Activated naive CD8-positive, alpha-beta T cell treated with anti-CD3 and anti-CD28 coated beads for 36 hours (primary cell): ENCODE data around the gene SIN3A. TPM values are rescaled to one million over a fixed set of nuclear protein-coding genes. Genes with fewer than 3 reads are reported as not detected.

Source experiments
- DNase-seq: peaks from one replicate; pipeline ENCODE4 v3.0.0; 2021
- H3K27ac Mint-ChIP-seq: one replicate; pipeline ENCODE4 v1.8.0; 2022; ENCODE audit warnings: mild to moderate bottlenecking, moderate library complexity, mixed read lengths
- H3K27me3 Mint-ChIP-seq: one replicate; pipeline ENCODE4 v1.8.0; 2022; ENCODE audit warnings: mild to moderate bottlenecking, mixed read lengths
- H3K36me3 Mint-ChIP-seq: one replicate; pipeline ENCODE4 v1.8.0; 2021; ENCODE audit warnings: mild to moderate bottlenecking, mixed read lengths
- H3K4me1 Mint-ChIP-seq: one replicate; pipeline ENCODE4 v1.8.0; 2021; ENCODE audit warnings: mixed read lengths
- H3K4me3 Mint-ChIP-seq: one replicate; pipeline ENCODE4 v1.8.0; 2022; ENCODE audit warnings: mild to moderate bottlenecking, moderate library complexity, mixed read lengths
- H3K9me3 Mint-ChIP-seq: one replicate; pipeline ENCODE4 v1.8.0; 2022; ENCODE audit warnings: mixed read lengths
- total RNA-seq, 2 experiments: library from RNA; stranded (reverse); gene quantifications; one replicate each; pipeline ENCODE4 v1.2.3, GENCODE V29; 2021

The SIN3A gene
- total RNA-seq, 2 experiments from 2014 or later: 74.2 to 77.0 TPM

GRCh38 chr15:75369897-75370581, 81.5 kb downstream of the SIN3A start:
- Mint-ChIP-seq H3K9me3 (no peaks in the 10 kb centered on the region), H3K4me3 (peak overlapping the region; percentile 92), H3K27ac (no peak overlapping the region), H3K27me3 (no peaks in the 10 kb centered on the region), H3K36me3 (peaks cover 28% of the 10 kb centered on the region), H3K4me1 (peaks cover 21% of the 10 kb centered on the region)
- no peak for DNase-seq

DNA sequence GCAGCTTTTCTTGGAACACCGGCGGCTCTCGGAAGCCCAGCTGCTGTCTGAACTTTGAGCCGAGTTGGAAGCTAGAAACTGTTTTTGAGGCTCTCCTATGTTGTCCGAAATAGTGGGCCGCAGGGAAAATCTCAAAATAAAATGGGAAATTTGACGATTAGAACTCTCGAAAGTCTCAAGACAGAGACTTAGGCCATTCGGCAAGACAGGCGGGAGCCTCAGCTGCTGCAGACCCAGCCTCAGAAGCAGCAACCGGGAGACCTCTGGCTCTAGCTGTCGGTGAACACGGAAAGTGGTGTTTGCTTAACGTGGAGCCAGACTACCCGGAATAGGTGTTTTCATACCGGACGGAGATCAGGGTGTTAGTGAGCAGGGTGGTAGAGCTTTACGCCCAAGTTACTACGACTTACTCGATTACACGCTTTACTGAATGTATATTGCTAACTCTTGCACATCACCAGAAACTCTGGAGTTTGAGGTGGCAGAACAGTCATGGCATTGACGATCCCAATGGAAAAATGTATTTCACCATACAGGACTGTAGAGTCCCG, 82.7 kb downstream of the SIN3A start:
- H3K27ac Mint-ChIP-seq: peak overlapping the region; percentile 94
- peak overlapping the region; percentile 92 for H3K4me3 Mint-ChIP-seq
- H3K27me3 Mint-ChIP-seq: no peaks in the 10 kb centered on the region
- peaks cover 18% of the 10 kb centered on the region for H3K4me1 Mint-ChIP-seq
- DNase-seq: no peak
- peaks cover 21% of the 10 kb centered on the region for H3K36me3 Mint-ChIP-seq
- H3K9me3 Mint-ChIP-seq: no peaks in the 10 kb centered on the region

DNA sequence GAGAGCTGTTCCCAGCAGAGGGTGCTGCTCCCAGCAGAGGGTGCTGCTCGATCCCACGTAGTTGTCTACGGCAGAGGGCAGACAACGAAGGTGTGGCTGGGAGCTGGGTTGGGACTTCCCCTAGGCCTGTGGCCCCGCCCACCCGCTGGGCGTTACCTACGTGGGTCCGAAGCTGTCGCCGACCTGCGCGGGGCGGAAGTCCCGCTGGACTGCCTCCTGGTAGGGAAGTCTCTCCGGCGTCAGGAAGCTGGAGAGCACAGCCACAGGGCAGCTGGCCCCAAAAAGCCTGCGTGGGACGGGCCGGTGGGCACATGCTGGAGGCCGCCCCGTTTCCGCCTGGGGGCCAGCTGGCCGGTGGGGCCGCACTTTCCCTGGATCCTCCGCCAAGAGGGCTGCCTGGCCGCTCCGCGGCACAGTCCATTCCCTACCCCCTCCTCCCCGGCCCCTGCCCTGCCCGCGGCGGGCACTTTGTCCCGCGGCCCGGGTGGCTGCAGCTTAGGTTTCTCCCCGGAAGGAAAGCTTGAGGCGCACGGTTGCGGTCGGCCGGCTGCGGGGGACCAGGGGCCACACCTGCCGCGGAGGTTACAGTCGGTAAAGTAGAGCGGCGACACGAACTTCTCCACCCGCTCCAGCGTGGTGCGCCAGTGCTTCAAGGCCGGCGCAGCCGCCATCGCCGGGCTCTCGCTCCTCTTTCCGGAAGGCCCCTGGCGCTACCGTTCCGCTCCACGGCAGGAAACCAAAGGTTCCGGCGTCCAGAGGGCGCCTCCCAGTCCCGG, 83.4 kb downstream of the SIN3A start, which contains the start of gene MAN2C1:
Gene MAN2C1, minus strand, starts transcription at position 695 of the 776 bp plus-strand sequence. Its CDS starts 24 bp downstream, at position 671.
- H3K4me3 Mint-ChIP-seq: peak within 1 kb of the TSS; percentile 92
- peaks cover 18% of the 10 kb centered on the region for H3K4me1 Mint-ChIP-seq
- peaks cover 22% of the 10 kb centered on the region for H3K36me3 Mint-ChIP-seq
- H3K27me3 Mint-ChIP-seq: no peaks in the 10 kb centered on the region
- DNase-seq: peak; percentile 96
- H3K9me3 Mint-ChIP-seq: no peaks in the 10 kb centered on the region
- peak within 1 kb of the TSS; percentile 94 for H3K27ac Mint-ChIP-seq

DNA sequence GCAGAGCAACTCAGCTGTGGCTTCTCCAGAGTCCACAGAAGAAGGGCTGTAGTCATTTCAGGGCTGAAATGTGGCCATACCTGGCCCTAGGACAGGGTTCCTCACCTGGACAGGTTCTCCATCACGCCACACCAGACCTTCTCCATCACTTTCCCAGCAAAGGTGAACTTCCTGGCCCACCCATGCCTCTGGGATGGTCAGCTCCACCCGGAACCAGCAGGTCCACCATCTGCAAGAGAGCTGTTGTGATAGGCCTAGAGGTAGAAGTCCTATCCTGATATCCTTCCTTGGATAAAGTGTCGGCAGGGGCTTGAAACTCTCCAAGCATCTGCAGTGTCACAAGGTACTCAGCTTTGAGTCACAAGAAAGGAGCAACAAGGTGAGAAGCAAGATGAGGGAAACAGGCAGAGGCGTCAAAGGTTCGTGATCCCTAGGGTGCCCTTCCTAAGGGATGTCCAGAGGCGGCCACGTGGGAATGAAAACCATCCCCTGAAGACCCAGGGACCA, 84.0 kb downstream of the SIN3A start:
- H3K27me3 Mint-ChIP-seq: no peaks in the 10 kb centered on the region
- H3K9me3 Mint-ChIP-seq: no peaks in the 10 kb centered on the region
- H3K4me3 Mint-ChIP-seq: peak overlapping the region; percentile 92
- H3K36me3 Mint-ChIP-seq: peaks cover 18% of the 10 kb centered on the region
- H3K4me1 Mint-ChIP-seq: peaks cover 18% of the 10 kb centered on the region
- H3K27ac Mint-ChIP-seq: peak overlapping the region; percentile 80
- DNase-seq: no peak

GRCh38 chr15:75367006-75367405, 84.5 kb downstream of the SIN3A start:
- Mint-ChIP-seq H3K9me3 (no peaks in the 10 kb centered on the region), H3K4me3 (peak overlapping the region; percentile 92), H3K27me3 (no peaks in the 10 kb centered on the region), H3K36me3 (peaks cover 18% of the 10 kb centered on the region), H3K4me1 (peaks cover 18% of the 10 kb centered on the region), H3K27ac (peak overlapping the region; percentile 80)
- no peak for DNase-seq

DNA sequence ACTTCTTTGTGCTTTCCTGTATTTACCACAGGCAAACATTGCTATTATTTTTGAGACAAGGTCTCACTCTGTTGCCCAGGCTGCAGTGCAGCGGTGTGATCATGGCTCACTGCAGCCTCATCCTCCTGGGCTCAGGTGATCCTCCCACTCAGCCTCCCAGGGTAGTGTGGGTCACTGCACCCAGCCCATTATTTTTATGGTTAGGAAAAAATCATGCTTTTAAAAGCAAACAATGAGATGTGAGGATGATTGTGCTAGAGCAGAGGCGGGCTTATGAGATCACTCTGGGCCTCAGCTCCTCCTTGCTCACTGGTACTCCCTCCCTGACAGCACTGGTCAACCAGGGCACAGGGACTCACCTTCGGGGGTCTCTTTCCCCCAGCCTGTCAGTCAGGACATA, 85.3 kb downstream of the SIN3A start:
- H3K27ac Mint-ChIP-seq: no peak overlapping the region
- no peak overlapping the region for H3K4me3 Mint-ChIP-seq
- no peaks in the 10 kb centered on the region for H3K27me3 Mint-ChIP-seq
- DNase-seq: no peak
- H3K4me1 Mint-ChIP-seq: peaks cover 18% of the 10 kb centered on the region
- no peaks in the 10 kb centered on the region for H3K9me3 Mint-ChIP-seq
- peaks cover 18% of the 10 kb centered on the region for H3K36me3 Mint-ChIP-seq

GRCh38 chr15:75364881-75365280, 86.6 kb downstream of the SIN3A start:
- no peak for DNase-seq
- Mint-ChIP-seq H3K27me3 (no peaks in the 10 kb centered on the region), H3K9me3 (no peaks in the 10 kb centered on the region), H3K36me3 (peaks cover 21% of the 10 kb centered on the region), H3K27ac (no peak overlapping the region), H3K4me1 (peaks cover 16% of the 10 kb centered on the region), H3K4me3 (no peak overlapping the region)

- no peaks in the 10 kb centered on the region for H3K9me3 Mint-ChIP-seq
- no peaks in the 10 kb centered on the region for H3K27me3 Mint-ChIP-seq
- DNase-seq: no peak
- H3K4me3 Mint-ChIP-seq: no peak overlapping the region
- H3K27ac Mint-ChIP-seq: no peak overlapping the region
- peaks cover 5% of the 10 kb centered on the region for H3K4me1 Mint-ChIP-seq
- H3K36me3 Mint-ChIP-seq: peaks cover 16% of the 10 kb centered on the region
These were observed 87.7 kb downstream of the SIN3A start for GRCh38 chr15:75363786-75364185.

DNA sequence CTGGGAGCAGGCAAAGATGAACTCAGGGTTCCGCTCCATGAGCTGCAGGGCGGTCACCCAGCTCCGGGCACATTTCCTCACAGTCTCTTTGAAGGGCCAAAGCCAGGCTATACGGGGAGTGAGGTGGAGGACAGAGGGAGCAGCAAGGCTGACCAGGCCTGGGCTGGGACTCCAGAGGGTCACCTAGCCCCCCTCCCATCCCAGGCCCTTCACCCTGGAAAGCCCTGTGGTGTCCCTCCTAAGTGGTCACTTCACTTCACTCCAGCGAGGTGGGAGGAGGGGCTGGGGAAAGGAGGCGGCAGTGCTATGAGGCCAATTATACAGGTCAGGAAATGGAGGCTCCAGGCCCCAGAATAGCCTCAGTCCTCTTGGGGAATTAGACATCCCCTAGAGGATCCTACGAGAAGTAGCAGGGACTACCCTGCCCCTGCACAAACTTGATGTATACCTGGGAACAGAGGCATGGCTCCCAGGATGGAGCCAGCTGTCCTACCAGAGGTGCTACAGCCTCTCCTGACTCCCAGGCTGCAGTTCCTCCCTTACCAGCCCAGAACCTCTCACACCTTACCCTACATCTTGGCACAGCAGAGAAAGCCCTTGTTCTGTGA, 88.7 kb downstream of the SIN3A start:
- H3K36me3 Mint-ChIP-seq: peaks cover 13% of the 10 kb centered on the region
- DNase-seq: no peak
- no peak overlapping the region for H3K4me3 Mint-ChIP-seq
- no peak overlapping the region for H3K27ac Mint-ChIP-seq
- H3K27me3 Mint-ChIP-seq: no peaks in the 10 kb centered on the region
- peaks cover 4% of the 10 kb centered on the region for H3K4me1 Mint-ChIP-seq
- no peaks in the 10 kb centered on the region for H3K9me3 Mint-ChIP-seq

GRCh38 chr15:75361989-75362641, 89.4 kb downstream of the SIN3A start:
- Mint-ChIP-seq H3K36me3 (peaks cover 13% of the 10 kb centered on the region), H3K9me3 (no peaks in the 10 kb centered on the region)
- DNase-seq: no peak

GRCh38 chr15:75361361-75361988, 90.0 kb downstream of the SIN3A start:
- H3K4me3 Mint-ChIP-seq: no peak overlapping the region
- peaks cover 8% of the 10 kb centered on the region for H3K36me3 Mint-ChIP-seq
- no peaks in the 10 kb centered on the region for H3K4me1 Mint-ChIP-seq
- no peak overlapping the region for H3K27ac Mint-ChIP-seq
- no peaks in the 10 kb centered on the region for H3K27me3 Mint-ChIP-seq
- H3K9me3 Mint-ChIP-seq: no peaks in the 10 kb centered on the region
- DNase-seq: no peak

More at GRCh38 chr15:75361989-75362641, 89.4 kb downstream of the SIN3A start:
- Mint-ChIP-seq H3K4me3 (no peak overlapping the region), H3K4me1 (no peaks in the 10 kb centered on the region), H3K27ac (no peak overlapping the region), H3K27me3 (no peaks in the 10 kb centered on the region)

DNA sequence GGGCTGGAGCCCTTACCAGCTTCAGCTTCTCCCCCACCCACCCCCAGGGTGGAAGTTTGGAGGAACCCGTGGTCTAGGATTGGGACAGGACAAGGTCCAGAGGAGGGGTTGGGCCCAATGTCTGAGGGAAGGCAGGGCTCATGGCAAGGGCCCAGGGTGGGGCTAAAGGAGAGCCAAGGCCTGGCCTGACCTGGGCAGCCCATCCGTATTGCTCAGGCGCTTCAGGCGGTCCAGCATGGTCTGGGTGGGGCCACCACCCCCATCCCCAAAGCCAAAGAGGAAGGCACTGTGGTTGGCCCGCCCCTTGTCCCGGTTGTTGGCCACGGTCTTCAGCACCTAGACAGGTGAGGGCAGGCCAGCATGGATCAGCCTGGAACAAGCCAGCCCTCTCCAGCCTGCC, 90.6 kb downstream of the SIN3A start:
- no peak overlapping the region for H3K27ac Mint-ChIP-seq
- no peak for DNase-seq

DNA sequence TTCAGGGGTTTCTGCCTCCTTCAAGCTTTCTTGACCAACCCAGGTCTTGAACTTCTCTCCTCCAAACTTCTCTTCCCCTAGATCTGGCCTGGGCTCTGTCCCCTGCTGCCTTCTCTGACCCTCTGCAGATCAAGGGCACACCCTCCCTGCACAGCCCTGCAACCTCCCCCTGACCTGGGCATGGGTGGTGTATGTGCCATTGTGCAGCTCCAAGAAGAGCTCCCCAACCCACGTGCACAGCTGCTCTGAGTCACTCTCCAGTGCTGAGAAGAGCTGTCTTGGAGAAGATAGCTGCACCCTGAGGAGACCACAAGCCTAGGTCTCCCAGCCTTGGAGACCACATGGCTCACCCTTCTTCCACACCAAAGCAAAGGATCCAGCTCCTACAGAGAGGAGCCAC, 91.1 kb downstream of the SIN3A start:
- DNase-seq: no peak
- no peak overlapping the region for H3K4me3 Mint-ChIP-seq
- H3K4me1 Mint-ChIP-seq: no peaks in the 10 kb centered on the region
- peaks cover 7% of the 10 kb centered on the region for H3K36me3 Mint-ChIP-seq
- no peaks in the 10 kb centered on the region for H3K27me3 Mint-ChIP-seq
- H3K9me3 Mint-ChIP-seq: no peaks in the 10 kb centered on the region
- peak overlapping the region; percentile 38 for H3K27ac Mint-ChIP-seq

More for the DNA sequence above, 90.6 kb downstream of the SIN3A start:
- Mint-ChIP-seq H3K4me3 (no peak overlapping the region), H3K4me1 (no peaks in the 10 kb centered on the region), H3K36me3 (peaks cover 8% of the 10 kb centered on the region), H3K27me3 (no peaks in the 10 kb centered on the region), H3K9me3 (no peaks in the 10 kb centered on the region)

GRCh38 chr15:75359537-75360250, 91.8 kb downstream of the SIN3A start:
- DNase-seq: no peak
- peaks cover 7% of the 10 kb centered on the region for H3K36me3 Mint-ChIP-seq
- no peak overlapping the region for H3K4me3 Mint-ChIP-seq
- no peaks in the 10 kb centered on the region for H3K9me3 Mint-ChIP-seq
- no peaks in the 10 kb centered on the region for H3K4me1 Mint-ChIP-seq
- H3K27ac Mint-ChIP-seq: no peak overlapping the region
- no peaks in the 10 kb centered on the region for H3K27me3 Mint-ChIP-seq
